Ishikawa (cell line): Measurements from ENCODE around the gene ALDH1L1.

ENCODE experiments used
- CEBPB ChIP-seq: IDR thresholded peaks from 2 replicates; pipeline ENCODE4 v1.6.1; 2012
- TAF1 ChIP-seq: IDR thresholded peaks from 2 replicates; pipeline ENCODE4 v1.6.1; 2012; ENCODE audit warnings: low read depth, mild to moderate bottlenecking

- no peak for TF ChIP-seq CEBPB
- TF ChIP-seq TAF1, result no peak
Measured at GRCh38 chr3:126111566-126112475, 68.6 kb downstream of the ALDH1L1 start.
